AG10803 (cell line): ENCODE data around the gene DIRAS2.
"Not testable (repeated sequence)": the region's sequence is repeated elsewhere in the genome, so short reads cannot be mapped to it uniquely, and the experiment has no call there.

ENCODE experiments used
- DNase-seq: peaks from one replicate; pipeline ENCODE4 v3.0.0; 2010; ENCODE audit warnings: low read depth
- H3K4me3 ChIP-seq: 2 replicates; pipeline ENCODE4 v1.5.1; 2011; ENCODE audit warnings: mild to moderate bottlenecking, low read length, control low read depth
- TF ChIP-seq, protein P1 (sequence below): conservative IDR thresholded peaks from 2 replicates; pipeline ENCODE4 v1.5.1; 2011; ENCODE audit warnings: mild to moderate bottlenecking, low read length, control low read depth, inconsistent platforms

Gene DIRAS2

GRCh38 chr9:90658783-90659182 is 16.2 kb upstream of the DIRAS2 start:
- TF ChIP-seq, protein P1, sequence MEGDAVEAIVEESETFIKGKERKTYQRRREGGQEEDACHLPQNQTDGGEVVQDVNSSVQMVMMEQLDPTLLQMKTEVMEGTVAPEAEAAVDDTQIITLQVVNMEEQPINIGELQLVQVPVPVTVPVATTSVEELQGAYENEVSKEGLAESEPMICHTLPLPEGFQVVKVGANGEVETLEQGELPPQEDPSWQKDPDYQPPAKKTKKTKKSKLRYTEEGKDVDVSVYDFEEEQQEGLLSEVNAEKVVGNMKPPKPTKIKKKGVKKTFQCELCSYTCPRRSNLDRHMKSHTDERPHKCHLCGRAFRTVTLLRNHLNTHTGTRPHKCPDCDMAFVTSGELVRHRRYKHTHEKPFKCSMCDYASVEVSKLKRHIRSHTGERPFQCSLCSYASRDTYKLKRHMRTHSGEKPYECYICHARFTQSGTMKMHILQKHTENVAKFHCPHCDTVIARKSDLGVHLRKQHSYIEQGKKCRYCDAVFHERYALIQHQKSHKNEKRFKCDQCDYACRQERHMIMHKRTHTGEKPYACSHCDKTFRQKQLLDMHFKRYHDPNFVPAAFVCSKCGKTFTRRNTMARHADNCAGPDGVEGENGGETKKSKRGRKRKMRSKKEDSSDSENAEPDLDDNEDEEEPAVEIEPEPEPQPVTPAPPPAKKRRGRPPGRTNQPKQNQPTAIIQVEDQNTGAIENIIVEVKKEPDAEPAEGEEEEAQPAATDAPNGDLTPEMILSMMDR = no peak
- no peak overlapping the region for H3K4me3 ChIP-seq
- DNase-seq = no peak

- H3K4me3 ChIP-seq = no peak overlapping the region
- TF ChIP-seq, protein P1 = no peak
- no peak for DNase-seq
Observed at GRCh38 chr9:90658181-90658580, 15.6 kb upstream of the DIRAS2 start.

DNA sequence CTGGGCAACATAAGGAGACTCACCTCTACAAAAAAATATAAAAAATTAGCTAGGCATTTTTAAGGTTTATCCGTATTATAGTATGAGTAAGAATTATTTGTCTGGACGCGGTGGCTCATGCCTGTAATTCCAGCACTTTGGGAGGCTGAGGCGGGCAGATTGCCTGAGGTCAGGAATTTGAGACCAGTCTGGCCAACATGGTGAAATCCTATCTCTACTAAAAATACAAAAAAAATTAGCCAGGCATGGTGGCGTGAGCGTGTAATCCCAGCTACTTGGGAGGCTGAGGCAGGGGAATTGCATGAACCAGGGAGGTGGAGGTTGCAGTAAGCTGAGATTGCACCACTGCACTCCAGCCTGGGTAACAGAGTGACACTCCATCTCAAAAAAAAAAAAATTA is 14.3 kb upstream of the DIRAS2 start:
- DNase-seq, H3K4me3 ChIP-seq: not testable (repeated sequence)

DNA sequence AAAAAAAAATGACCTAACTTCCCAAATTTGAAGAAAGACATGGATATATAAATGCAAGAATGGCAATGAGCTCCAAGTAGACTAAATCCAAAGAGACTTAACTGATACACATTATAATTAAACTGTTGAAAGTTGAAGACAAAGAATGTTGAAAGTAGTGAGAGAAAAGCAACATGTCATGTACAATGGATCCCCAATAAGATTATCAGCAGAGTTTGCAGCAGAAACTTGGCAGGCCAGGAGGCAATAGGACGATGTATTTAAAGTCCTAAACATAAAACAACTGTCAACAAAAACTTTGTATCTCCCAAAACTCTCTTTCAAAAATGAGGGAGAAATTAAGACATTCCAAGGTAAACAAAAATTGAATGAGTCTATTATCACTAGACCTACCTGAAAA is 8.6 kb upstream of the DIRAS2 start:
- H3K4me3 ChIP-seq = no peak overlapping the region
- no peak for DNase-seq
- TF ChIP-seq, protein P1 = no peak

GRCh38 chr9:90647843-90648242 is 5.2 kb upstream of the DIRAS2 start:
- H3K4me3 ChIP-seq = no peak overlapping the region
- TF ChIP-seq, protein P1 = no peak
- no peak for DNase-seq

DNA sequence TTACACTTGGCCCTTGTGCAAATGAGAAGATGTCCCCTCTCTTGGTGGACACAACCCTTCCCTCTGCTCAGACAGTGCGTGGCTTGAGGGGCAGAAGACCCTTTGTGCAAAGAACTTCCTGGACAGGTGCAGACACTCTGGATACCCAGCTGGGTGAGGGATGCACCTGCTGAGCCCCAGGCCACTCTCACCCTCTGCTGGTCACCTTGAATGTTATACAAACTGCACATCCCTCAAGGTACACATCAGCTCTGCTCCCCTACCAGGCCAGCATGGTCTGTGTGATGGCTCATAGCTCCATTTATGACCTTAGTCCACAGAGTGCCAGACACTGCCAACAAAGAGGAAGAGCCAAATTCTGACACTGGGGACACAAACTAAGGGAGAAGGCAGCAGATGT is 3.1 kb upstream of the DIRAS2 start:
- H3K4me3 ChIP-seq = no peak overlapping the region
- DNase-seq = no peak
- TF ChIP-seq, protein P1 = no peak

GRCh38 chr9:90641884-90642487 is 638 bp downstream of the DIRAS2 start:
- TF ChIP-seq, protein P1 = no peak
- no peak overlapping the region for H3K4me3 ChIP-seq
- no peak for DNase-seq

- H3K4me3 ChIP-seq = no peak overlapping the region
- DNase-seq = no peak
- TF ChIP-seq, protein P1 = no peak
Observed at GRCh38 chr9:90641086-90641485, 1.5 kb downstream of the DIRAS2 start.
